ENCODE measurements around the gene SOX8.

Gene SOX8

DNA sequence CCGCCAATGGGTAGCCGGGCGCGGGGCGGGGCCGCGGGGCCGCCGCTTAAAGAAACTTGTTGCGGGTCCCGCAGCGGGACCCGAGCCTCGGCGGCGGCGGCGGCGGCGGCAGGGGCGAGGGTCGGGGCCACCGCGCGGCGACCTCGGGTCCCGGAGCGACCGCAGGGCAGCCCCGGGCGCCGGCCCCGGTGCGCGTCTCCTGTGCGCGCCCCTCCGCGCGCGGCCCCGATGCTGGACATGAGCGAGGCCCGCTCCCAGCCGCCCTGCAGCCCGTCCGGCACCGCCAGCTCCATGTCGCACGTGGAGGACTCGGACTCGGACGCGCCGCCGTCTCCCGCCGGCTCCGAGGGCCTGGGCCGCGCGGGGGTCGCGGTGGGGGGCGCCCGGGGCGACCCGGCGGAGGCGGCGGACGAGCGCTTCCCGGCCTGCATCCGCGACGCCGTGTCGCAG lies at the start of gene SOX8:
TSS of gene SOX8 (plus strand) at position 76 of the 450 bp plus-strand sequence. CDS start at position 229, 153 bp downstream.
- Histone ChIP-seq H3K4me3 (ENCODE audit: low read length) (no peak within 1 kb of the TSS), H3K9me3 (ENCODE audit: control insufficient read depth, low read length) (no peaks in the 10 kb centered on the region), H3K36me3 (ENCODE audit: control insufficient read depth, insufficient read depth, low read length) (no peaks in the 10 kb centered on the region), H3K9ac (ENCODE audit: low read length) (no peak within 1 kb of the TSS), H3K4me1 (ENCODE audit: control insufficient read depth, insufficient read depth, low read length) (peaks cover 7% of the 10 kb centered on the region), H3K27me3 (ENCODE audit: control insufficient read depth, insufficient read depth, low read length) (peaks cover 52% of the 10 kb centered on the region)

DNA sequence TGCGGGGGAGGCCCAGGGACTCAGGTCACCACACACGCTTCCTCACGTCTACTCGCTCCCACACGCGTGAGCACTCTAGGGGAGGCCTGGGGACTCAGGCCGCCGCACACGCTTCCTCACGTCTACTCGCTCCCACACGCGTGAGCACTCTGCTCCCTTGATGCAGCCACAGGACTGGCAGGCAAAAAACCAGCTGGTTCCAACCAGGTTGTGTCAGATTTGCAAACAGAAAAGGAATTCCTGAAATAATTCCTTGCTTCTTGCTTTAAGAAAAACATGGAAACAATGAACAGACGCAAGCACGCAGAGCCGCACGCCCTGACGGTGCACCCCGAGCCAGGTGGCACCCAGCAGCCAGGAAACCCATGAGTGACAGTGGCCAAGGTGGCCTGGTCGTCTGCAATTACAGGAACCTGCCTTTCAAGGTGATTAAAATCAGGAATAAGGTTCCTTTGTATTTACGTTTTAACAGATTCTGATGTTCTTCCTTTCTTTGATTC lies 48.7 kb upstream of the SOX8 start:
- Histone ChIP-seq H3K9me3 (ENCODE audit: control insufficient read depth, low read length) (no peaks in the 10 kb centered on the region), H3K9ac (ENCODE audit: low read length) (no peak overlapping the region), H3K4me3 (ENCODE audit: low read length) (no peak overlapping the region), H3K27me3 (ENCODE audit: control insufficient read depth, insufficient read depth, low read length) (no peaks in the 10 kb centered on the region), H3K36me3 (ENCODE audit: control insufficient read depth, insufficient read depth, low read length) (no peaks in the 10 kb centered on the region), H3K4me1 (ENCODE audit: control insufficient read depth, insufficient read depth, low read length) (no peaks in the 10 kb centered on the region)

DNA sequence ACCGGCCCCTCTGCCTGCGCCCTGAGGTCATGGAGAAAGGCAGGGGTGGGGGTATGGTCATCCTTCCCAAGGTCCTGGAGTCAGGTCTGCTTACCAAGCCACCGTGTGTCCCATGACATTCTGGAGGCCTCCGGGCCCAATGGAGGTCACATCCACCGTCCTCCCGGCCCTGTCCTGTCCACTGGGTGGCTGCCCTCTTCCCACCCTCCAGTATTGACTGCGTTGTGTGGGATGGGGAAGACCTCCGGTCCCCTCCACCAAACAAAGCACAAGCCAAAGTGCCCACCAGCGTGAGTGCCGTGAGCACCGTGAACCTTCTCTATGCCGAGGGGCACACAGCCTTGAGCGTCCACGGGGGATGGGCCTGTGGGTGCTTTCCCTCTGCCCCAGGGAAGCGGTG lies 48.0 kb upstream of the SOX8 start:
- H3K4me3 ChIP-seq (ENCODE audit: low read length): no peak overlapping the region
- no peaks in the 10 kb centered on the region for H3K36me3 ChIP-seq (ENCODE audit: control insufficient read depth, insufficient read depth, low read length)
- no peaks in the 10 kb centered on the region for H3K9me3 ChIP-seq (ENCODE audit: control insufficient read depth, low read length)
- H3K9ac ChIP-seq (ENCODE audit: low read length): no peak overlapping the region
- H3K27me3 ChIP-seq (ENCODE audit: control insufficient read depth, insufficient read depth, low read length): no peaks in the 10 kb centered on the region
- no peaks in the 10 kb centered on the region for H3K4me1 ChIP-seq (ENCODE audit: control insufficient read depth, insufficient read depth, low read length)

DNA sequence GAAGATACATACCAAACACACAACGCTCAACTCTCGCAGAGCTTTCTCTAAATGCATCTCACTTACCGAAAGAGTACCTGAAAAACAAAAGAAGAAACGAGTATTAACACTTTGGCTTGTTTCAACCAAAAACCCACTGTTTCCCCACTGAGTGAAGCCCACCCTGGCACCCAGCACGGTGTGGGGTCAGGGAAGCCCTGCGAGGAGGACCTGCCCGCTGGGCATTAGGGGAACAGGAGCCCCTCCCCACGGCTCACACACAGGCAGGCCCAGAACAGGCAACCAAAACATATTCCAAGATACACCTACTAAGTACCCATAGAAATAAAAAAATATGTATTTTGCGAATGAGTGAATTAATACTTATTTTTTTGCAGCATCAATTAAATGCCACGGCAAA lies 47.4 kb upstream of the SOX8 start:
- H3K4me3 ChIP-seq (ENCODE audit: low read length): no peak overlapping the region
- H3K9ac ChIP-seq (ENCODE audit: low read length): no peak overlapping the region
- H3K36me3 ChIP-seq (ENCODE audit: control insufficient read depth, insufficient read depth, low read length): no peaks in the 10 kb centered on the region
- no peaks in the 10 kb centered on the region for H3K27me3 ChIP-seq (ENCODE audit: control insufficient read depth, insufficient read depth, low read length)
- no peaks in the 10 kb centered on the region for H3K4me1 ChIP-seq (ENCODE audit: control insufficient read depth, insufficient read depth, low read length)
- no peaks in the 10 kb centered on the region for H3K9me3 ChIP-seq (ENCODE audit: control insufficient read depth, low read length)

DNA sequence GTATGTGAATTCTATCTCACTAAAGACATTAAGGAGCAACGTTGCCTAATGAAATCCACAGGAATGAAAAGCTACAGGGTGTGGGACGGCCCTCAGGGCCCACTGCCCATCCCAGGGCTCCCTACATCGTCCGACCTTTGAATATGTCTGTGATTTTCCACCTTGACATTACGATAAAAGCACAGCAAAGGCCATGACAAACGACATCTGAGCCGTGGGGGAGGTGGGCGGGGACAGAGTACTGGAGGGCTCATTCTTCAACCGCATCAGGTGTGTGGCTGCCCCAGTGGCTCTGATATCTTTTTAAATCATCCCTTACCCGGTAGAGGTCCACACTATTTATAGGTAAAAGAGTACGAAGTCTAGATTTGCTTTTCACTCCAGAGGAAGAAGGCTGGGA lies 45.9 kb upstream of the SOX8 start:
- H3K36me3 ChIP-seq (ENCODE audit: control insufficient read depth, insufficient read depth, low read length): no peaks in the 10 kb centered on the region
- no peaks in the 10 kb centered on the region for H3K4me1 ChIP-seq (ENCODE audit: control insufficient read depth, insufficient read depth, low read length)
- no peak overlapping the region for H3K4me3 ChIP-seq (ENCODE audit: low read length)
- H3K27me3 ChIP-seq (ENCODE audit: control insufficient read depth, insufficient read depth, low read length): no peaks in the 10 kb centered on the region
- H3K9me3 ChIP-seq (ENCODE audit: control insufficient read depth, low read length): no peaks in the 10 kb centered on the region
- H3K9ac ChIP-seq (ENCODE audit: low read length): no peak overlapping the region

DNA sequence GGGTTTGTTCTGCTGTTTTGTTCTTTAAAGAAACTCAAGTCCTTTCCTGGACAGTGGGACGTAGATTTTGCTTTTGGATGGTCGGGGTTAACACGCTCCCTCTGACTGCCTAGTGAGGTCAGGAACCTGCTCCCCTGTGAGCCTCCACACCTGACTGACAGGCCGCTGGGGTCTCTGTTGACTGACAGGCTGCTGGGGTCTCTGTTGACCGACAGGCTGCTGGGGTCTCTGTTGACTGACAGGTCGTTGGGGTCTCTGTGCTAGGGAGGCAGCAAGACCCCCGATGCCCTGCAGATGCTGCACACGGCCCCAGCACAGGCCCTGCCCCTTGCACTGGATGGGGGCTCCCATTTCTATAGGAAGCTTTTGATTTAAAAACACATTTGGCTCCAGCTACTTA lies 44.3 kb upstream of the SOX8 start:
- H3K36me3 ChIP-seq (ENCODE audit: control insufficient read depth, insufficient read depth, low read length): no peaks in the 10 kb centered on the region
- H3K9ac ChIP-seq (ENCODE audit: low read length): no peak overlapping the region
- no peaks in the 10 kb centered on the region for H3K27me3 ChIP-seq (ENCODE audit: control insufficient read depth, insufficient read depth, low read length)
- no peak overlapping the region for H3K4me3 ChIP-seq (ENCODE audit: low read length)
- peaks cover 4% of the 10 kb centered on the region for H3K9me3 ChIP-seq (ENCODE audit: control insufficient read depth, low read length)
- H3K4me1 ChIP-seq (ENCODE audit: control insufficient read depth, insufficient read depth, low read length): no peaks in the 10 kb centered on the region

DNA sequence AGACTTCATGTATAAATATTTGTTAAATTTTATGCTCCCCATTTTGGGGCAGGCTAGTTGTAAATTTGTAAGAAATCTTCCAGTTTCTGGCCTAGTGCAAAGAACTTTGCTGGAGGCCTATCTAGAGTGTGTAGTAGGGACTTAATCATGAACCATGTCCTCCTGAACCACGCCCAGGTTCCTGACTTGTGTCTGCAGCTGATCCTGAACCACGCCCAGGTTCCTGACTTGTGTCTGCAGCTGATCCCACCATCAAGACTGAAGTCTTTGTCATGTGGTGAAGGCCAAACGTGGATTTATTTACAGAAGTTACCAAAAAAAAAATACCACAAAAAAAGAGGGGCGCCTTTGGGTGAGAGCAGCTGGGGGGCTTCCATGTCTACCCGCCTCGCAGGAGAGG lies 43.8 kb upstream of the SOX8 start:
- Histone ChIP-seq H3K9me3 (ENCODE audit: control insufficient read depth, low read length) (peaks cover 7% of the 10 kb centered on the region), H3K9ac (ENCODE audit: low read length) (no peak overlapping the region), H3K36me3 (ENCODE audit: control insufficient read depth, insufficient read depth, low read length) (no peaks in the 10 kb centered on the region), H3K27me3 (ENCODE audit: control insufficient read depth, insufficient read depth, low read length) (no peaks in the 10 kb centered on the region), H3K4me3 (ENCODE audit: low read length) (no peak overlapping the region), H3K4me1 (ENCODE audit: control insufficient read depth, insufficient read depth, low read length) (no peaks in the 10 kb centered on the region)

DNA sequence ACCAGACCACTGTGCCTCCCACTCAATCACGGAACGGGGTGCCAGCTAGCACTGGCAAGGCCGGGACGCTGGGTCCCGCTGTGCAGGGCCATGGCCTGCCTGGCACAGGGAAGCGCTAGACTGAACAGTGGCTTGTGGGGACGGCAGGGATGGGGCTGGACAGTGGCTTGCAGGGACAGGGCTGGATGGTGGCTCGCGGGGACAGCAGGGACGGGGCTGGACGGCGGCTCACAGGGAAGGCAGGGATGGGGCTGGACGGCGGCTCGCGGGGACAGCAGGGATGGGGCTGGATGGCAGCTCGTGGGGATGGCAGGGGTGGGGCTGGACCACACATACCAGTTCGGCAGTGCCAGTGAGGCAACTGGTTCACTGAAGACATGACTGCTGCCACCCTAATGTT lies 43.4 kb upstream of the SOX8 start:
- Histone ChIP-seq H3K27me3 (ENCODE audit: control insufficient read depth, insufficient read depth, low read length) (no peaks in the 10 kb centered on the region), H3K9ac (ENCODE audit: low read length) (no peak overlapping the region), H3K4me1 (ENCODE audit: control insufficient read depth, insufficient read depth, low read length) (no peaks in the 10 kb centered on the region), H3K36me3 (ENCODE audit: control insufficient read depth, insufficient read depth, low read length) (no peaks in the 10 kb centered on the region), H3K4me3 (ENCODE audit: low read length) (no peak overlapping the region), H3K9me3 (ENCODE audit: control insufficient read depth, low read length) (peaks cover 7% of the 10 kb centered on the region)

DNA sequence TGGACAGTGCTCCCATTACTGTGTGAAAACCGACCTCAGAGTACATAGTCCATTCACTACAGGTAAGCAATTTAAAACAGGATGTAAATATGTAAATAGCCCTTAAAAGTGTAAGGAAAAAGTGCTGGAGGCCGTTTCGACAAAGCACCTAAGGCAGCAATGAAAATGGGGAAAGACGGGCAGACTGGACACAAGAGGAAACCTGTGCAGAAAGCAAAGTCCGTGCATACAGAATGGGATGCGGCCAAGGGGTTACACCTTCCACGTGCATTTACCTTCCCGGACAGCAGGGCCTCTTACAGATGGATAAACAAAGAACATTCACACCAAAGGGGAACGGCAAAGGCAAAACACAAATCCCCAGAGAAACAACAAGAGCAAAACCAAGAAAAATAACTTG lies 42.8 kb upstream of the SOX8 start:
- peaks cover 7% of the 10 kb centered on the region for H3K9me3 ChIP-seq (ENCODE audit: control insufficient read depth, low read length)
- no peak overlapping the region for H3K4me3 ChIP-seq (ENCODE audit: low read length)
- no peaks in the 10 kb centered on the region for H3K27me3 ChIP-seq (ENCODE audit: control insufficient read depth, insufficient read depth, low read length)
- H3K4me1 ChIP-seq (ENCODE audit: control insufficient read depth, insufficient read depth, low read length): no peaks in the 10 kb centered on the region
- H3K9ac ChIP-seq (ENCODE audit: low read length): no peak overlapping the region
- H3K36me3 ChIP-seq (ENCODE audit: control insufficient read depth, insufficient read depth, low read length): no peaks in the 10 kb centered on the region

DNA sequence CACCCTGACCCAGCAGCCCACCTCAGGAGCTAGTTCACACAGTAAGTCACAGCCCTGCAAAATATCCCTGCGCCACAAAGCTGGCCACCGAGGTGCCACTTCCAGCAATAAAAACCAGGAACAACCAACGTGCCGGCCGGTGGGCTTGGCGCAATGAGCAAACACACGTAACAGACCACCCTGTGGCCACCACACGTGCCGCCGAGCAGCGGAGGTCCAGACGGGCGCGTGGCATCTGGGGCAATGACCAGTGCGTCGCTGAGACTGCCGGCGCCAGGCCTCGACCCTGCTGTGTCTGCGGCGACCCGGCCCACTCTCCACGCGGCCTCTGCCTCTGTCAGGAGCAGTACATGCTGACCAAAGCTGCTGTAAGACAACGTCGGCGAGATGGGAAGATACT lies 42.3 kb upstream of the SOX8 start:
- Histone ChIP-seq H3K4me3 (ENCODE audit: low read length) (no peak overlapping the region), H3K4me1 (ENCODE audit: control insufficient read depth, insufficient read depth, low read length) (no peaks in the 10 kb centered on the region), H3K36me3 (ENCODE audit: control insufficient read depth, insufficient read depth, low read length) (no peaks in the 10 kb centered on the region), H3K9ac (ENCODE audit: low read length) (no peak overlapping the region), H3K27me3 (ENCODE audit: control insufficient read depth, insufficient read depth, low read length) (no peaks in the 10 kb centered on the region), H3K9me3 (ENCODE audit: control insufficient read depth, low read length) (peaks cover 7% of the 10 kb centered on the region)

DNA sequence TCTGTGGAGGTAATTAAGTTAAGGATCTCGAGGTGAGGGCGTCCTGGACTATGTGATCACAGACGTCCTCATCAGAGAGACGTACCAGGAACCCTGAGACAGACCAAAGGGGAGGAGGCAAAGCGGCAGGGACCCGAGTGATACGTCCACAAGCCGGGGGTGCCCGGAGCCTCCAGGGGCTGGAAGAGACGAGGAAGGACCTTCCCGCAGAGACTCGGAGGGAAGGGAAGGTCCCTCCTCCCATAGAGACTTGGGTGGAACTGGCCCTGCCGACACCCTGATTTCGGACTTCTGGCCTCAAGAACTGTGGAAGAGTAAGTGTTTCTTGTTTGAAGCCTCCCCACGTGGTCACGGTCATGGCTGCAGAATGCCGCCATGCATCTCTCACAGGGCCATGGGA lies 41.6 kb upstream of the SOX8 start:
- H3K9me3 ChIP-seq (ENCODE audit: control insufficient read depth, low read length): peaks cover 7% of the 10 kb centered on the region
- no peaks in the 10 kb centered on the region for H3K27me3 ChIP-seq (ENCODE audit: control insufficient read depth, insufficient read depth, low read length)
- H3K36me3 ChIP-seq (ENCODE audit: control insufficient read depth, insufficient read depth, low read length): no peaks in the 10 kb centered on the region
- no peak overlapping the region for H3K9ac ChIP-seq (ENCODE audit: low read length)
- no peak overlapping the region for H3K4me3 ChIP-seq (ENCODE audit: low read length)
- H3K4me1 ChIP-seq (ENCODE audit: control insufficient read depth, insufficient read depth, low read length): no peaks in the 10 kb centered on the region

DNA sequence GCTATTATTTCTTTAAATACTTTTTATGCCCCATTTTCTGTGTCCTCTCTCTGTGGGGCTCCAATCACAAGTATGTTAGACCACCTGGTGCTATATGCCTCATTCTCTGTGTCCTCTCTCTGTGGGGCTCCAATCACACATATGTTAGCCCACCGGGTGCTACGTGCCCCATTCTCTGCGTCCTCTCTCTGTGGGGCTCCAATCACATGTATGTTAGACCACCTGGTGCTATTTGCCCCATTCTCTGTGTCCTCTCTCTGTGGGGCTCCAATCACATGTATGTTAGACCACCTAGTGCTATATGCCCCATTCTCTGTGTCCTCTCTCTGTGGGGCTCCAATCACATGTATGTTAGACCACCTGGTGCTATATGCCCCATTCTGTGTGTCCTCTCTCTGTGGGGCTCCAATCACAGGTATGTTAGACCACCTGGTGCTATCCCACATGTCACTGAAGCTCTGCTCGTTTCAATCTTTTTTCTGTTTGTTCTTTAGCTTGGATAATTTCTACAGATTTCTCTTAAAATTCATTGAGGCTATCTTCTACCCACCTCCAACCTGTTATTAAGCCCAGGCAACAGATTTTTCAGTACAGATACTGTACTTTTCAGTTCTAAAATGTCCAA lies 39.0 kb upstream of the SOX8 start:
- Histone ChIP-seq H3K36me3 (ENCODE audit: control insufficient read depth, insufficient read depth, low read length) (no peaks in the 10 kb centered on the region), H3K9ac (ENCODE audit: low read length) (no peak overlapping the region)

DNA sequence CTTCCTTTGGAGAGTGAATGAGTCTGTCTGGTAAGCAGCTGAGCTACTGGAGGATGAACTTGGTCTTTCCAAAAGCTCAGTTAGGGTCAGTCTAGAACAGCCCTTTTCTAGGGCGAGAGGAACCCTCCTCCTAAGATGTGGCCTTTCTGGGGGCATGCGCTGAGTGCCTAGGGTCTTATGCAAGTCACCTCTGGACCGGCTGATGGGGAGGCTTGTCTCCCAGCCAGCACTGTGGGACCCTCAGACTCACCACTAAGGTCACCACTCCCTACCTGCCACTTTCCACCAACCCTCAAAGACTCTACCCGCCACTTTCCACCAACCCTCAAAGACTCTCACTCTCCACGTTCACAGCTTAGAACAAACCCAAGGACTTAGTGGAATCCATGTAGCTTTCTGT lies 37.6 kb upstream of the SOX8 start:
- Histone ChIP-seq H3K4me1 (ENCODE audit: control insufficient read depth, insufficient read depth, low read length) (no peaks in the 10 kb centered on the region), H3K9me3 (ENCODE audit: control insufficient read depth, low read length) (peaks cover 7% of the 10 kb centered on the region), H3K4me3 (ENCODE audit: low read length) (no peak overlapping the region), H3K27me3 (ENCODE audit: control insufficient read depth, insufficient read depth, low read length) (no peaks in the 10 kb centered on the region), H3K36me3 (ENCODE audit: control insufficient read depth, insufficient read depth, low read length) (no peaks in the 10 kb centered on the region), H3K9ac (ENCODE audit: low read length) (no peak overlapping the region)

More for the DNA sequence above, 39.0 kb upstream of the SOX8 start:
- H3K4me1 ChIP-seq (ENCODE audit: control insufficient read depth, insufficient read depth, low read length): no peaks in the 10 kb centered on the region
- no peaks in the 10 kb centered on the region for H3K27me3 ChIP-seq (ENCODE audit: control insufficient read depth, insufficient read depth, low read length)
- H3K4me3 ChIP-seq (ENCODE audit: low read length): no peak overlapping the region
- H3K9me3 ChIP-seq (ENCODE audit: control insufficient read depth, low read length): peaks cover 7% of the 10 kb centered on the region

All from mucosa of stomach (tissue), 1 donor.